MCF 10A (cell line): ENCODE measurements around the gene SLC35B2. TPM values are rescaled to one million over a fixed set of nuclear protein-coding genes. Genes with fewer than 3 reads are reported as not detected.

Source experiments
- BruUV-seq: library from RNA; stranded (reverse); fragments of 400-500 nt; replicated peaks from 2 replicates; lab custom pipeline; 2021; lab: Mats Ljungman, UMichigan
- CTCF ChIA-PET: fragments of 300-600 bp; sonication (Branson Sonifier 250); formaldehyde crosslinking; extraction: SDS; loops from one replicate; lab custom pipeline; 2021; ENCODE audit warnings: antibody characterized with exemption, inconsistent platforms; lab: Yijun Ruan, JAX
- POLR2A ChIA-PET: fragments of 300-600, 350-650 bp; sonication (Branson Sonifier 250); formaldehyde crosslinking; extraction: SDS; loops from one replicate; lab custom pipeline; 2020; ENCODE audit warnings: antibody characterized with exemption, inconsistent platforms; lab: Yijun Ruan, JAX
- DNase-seq: peaks from one replicate; pipeline ENCODE4 v3.0.0-alpha.2; 2018; ENCODE audit not compliant: unreplicated experiment
- H3K27ac Mint-ChIP-seq: one replicate; pipeline ENCODE4 v1.8.0; 2022; ENCODE audit warnings: mild to moderate bottlenecking, low read depth, mixed read lengths; ENCODE audit not compliant: unreplicated experiment
- H3K27me3 Mint-ChIP-seq: one replicate; pipeline ENCODE4 v1.8.0; 2022; ENCODE audit warnings: mixed read lengths; ENCODE audit not compliant: insufficient read depth, unreplicated experiment
- H3K36me3 Mint-ChIP-seq: one replicate; pipeline ENCODE4 v1.8.0; 2022; ENCODE audit warnings: mild to moderate bottlenecking, moderate library complexity, mixed read lengths; ENCODE audit not compliant: insufficient read depth, unreplicated experiment
- H3K4me1 Mint-ChIP-seq: one replicate; pipeline ENCODE4 v1.8.0; 2022; ENCODE audit warnings: mixed read lengths; ENCODE audit not compliant: insufficient read depth, unreplicated experiment
- H3K4me3 Mint-ChIP-seq: one replicate; pipeline ENCODE4 v1.8.0; 2022; ENCODE audit warnings: mild to moderate bottlenecking, moderate library complexity, mixed read lengths; ENCODE audit not compliant: unreplicated experiment
- H3K9me3 Mint-ChIP-seq: one replicate; pipeline ENCODE4 v1.8.0; 2022; ENCODE audit warnings: mixed read lengths; ENCODE audit not compliant: unreplicated experiment
- CTCF ChIP-seq: fragments of 200-600 bp; IDR thresholded peaks from one replicate; pipeline ENCODE4 v1.8.0; 2022; ENCODE audit warnings: antibody characterized with exemption, mild to moderate bottlenecking; ENCODE audit not compliant: unreplicated experiment
- intact Hi-C: fragments of 100-400 bp; cut with micrococcal nuclease; formaldehyde crosslinking; loops from 2 replicates; pipeline ENCODE4 v1.14.1; 2022
- total RNA-seq: library from RNA; stranded (reverse); gene quantifications from 2 replicates; pipeline ENCODE4 v1.2.3, GENCODE V29; 2022

The SLC35B2 gene
- total RNA-seq, 1 experiment from 2014 or later, result 27.1 TPM

GRCh38 chr6:44294832-44295791 lies 37.8 kb upstream of the SLC35B2 start:
- peaks cover 23% of the 10 kb centered on the region for H3K36me3 Mint-ChIP-seq
- H3K27ac Mint-ChIP-seq, result no peak overlapping the region
- BruUV-seq, result no TSS peak
- no peak overlapping the region for H3K4me3 Mint-ChIP-seq
- H3K27me3 Mint-ChIP-seq, result peaks cover 50% of the 10 kb centered on the region
- ChIA-PET CTCF (interaction anchor here (0.7 to 1.5 kb wide), 5 partner anchors 9 to 41 kb away, joined by 3 to 5 read pairs (median 3); no protein-coding TSS in a partner anchor), POLR2A (interaction anchor here (0.6 to 2.0 kb wide), 6 partner anchors 11 to 509 kb away, joined by 3 to 6 read pairs (median 4); partner anchors contain the start of gene AARS2)
- peaks cover 4% of the 10 kb centered on the region for H3K4me1 Mint-ChIP-seq
- no peak for DNase-seq
- no peak for TF ChIP-seq CTCF
- no peaks in the 10 kb centered on the region for H3K9me3 Mint-ChIP-seq
- intact Hi-C loops, result no loop called here

GRCh38 chr6:44292661-44293365 lies 35.5 kb upstream of the SLC35B2 start:
- H3K4me1 Mint-ChIP-seq, result peaks cover 1% of the 10 kb centered on the region
- intact Hi-C loops, result no loop called here
- no peak overlapping the region for H3K27ac Mint-ChIP-seq
- DNase-seq, result no peak
- POLR2A ChIA-PET, result interaction anchor here (0.7 kb wide), 1 partner anchor 17 kb away, joined by 3 read pairs; no protein-coding TSS in a partner anchor
- CTCF ChIA-PET, result interaction anchor here (0.6 to 1.3 kb wide), 4 partner anchors 18 to 45 kb away, joined by 3 to 5 read pairs (median 3); partner anchors contain the start of gene AARS2
- no peak for TF ChIP-seq CTCF
- no peak overlapping the region for H3K4me3 Mint-ChIP-seq
- H3K36me3 Mint-ChIP-seq, result peaks cover 15% of the 10 kb centered on the region
- BruUV-seq, result no TSS peak
- no peaks in the 10 kb centered on the region for H3K9me3 Mint-ChIP-seq
- H3K27me3 Mint-ChIP-seq, result peaks cover 67% of the 10 kb centered on the region

GRCh38 chr6:44291841-44292240 lies 34.5 kb upstream of the SLC35B2 start:
- Mint-ChIP-seq H3K27me3 (peaks cover 74% of the 10 kb centered on the region), H3K27ac (no peak overlapping the region), H3K4me3 (no peak overlapping the region), H3K9me3 (no peaks in the 10 kb centered on the region), H3K36me3 (peaks cover 11% of the 10 kb centered on the region), H3K4me1 (no peaks in the 10 kb centered on the region)
- intact Hi-C loops, result no loop called here
- BruUV-seq, result no TSS peak
- ChIA-PET POLR2A (interaction anchor here (0.7 kb wide), 1 partner anchor 18 kb away, joined by 3 read pairs; no protein-coding TSS in a partner anchor), CTCF (interaction anchor here (0.9 to 1.3 kb wide), 4 partner anchors 14 to 46 kb away, joined by 3 to 6 read pairs (median 4); partner anchors contain the start of gene AARS2)
- no peak for DNase-seq
- no peak for TF ChIP-seq CTCF
